Stimulated activated CD8-positive, alpha-beta memory T cell treated with anti-CD3 and anti-CD28 coated beads, Interleukin-4, amount 100 ng/mL, for 1 hour (primary cell): Measurements from ENCODE around the gene RTBDN.

ENCODE experiments used
- DNase-seq, 2 donors: peaks; one replicate each; pipeline ENCODE4 v3.0.0-alpha.2; 2020; ENCODE audit warnings: low read depth in 2 of 2, low spot score in 1 of 2

RTBDN gene

DNA sequence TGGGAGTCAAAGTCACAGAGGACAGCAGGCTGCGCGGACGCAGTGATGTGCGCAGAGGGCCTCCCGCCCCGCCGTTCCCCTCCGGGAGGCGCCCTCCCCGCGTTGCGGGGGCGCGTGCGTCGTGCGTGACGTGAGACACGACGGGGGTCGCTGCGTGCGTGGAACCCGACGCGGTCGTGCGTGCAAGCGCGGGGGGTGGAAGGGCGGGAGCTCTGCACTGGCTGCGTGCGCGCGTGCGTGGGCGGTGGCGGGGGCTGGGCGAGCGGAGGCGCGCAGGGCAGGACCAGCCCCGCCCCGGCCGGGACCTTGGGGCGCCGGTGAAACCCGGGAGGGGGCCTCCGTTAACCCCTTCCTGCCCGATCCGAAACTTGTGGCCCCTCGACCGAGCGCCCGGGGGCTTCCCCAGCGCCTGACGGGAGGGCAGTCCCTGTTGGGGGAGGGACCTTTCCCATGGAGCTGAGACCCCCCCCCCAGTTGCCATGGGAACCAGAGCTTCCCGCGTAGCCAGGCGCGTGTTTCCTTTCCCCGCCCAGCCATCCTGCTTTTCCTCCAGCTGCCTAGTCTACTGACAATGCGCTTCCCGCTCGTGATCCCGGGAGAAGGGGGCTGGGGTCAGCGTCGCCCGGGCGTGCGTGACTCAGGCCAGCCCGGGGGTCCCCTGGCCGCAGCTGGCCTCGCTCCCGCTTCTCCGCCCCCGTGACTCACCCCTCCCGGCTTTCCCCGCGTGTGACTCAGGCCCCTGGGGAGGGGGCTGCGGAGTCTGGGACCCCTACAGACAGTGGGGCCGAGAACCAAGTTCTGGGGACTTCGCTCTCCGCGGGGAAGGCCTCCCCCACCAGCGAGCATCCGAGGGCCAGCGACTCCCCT is 51.7 kb downstream of the RTBDN start:
- DNase-seq, result peak; percentile 71 to 80

DNA sequence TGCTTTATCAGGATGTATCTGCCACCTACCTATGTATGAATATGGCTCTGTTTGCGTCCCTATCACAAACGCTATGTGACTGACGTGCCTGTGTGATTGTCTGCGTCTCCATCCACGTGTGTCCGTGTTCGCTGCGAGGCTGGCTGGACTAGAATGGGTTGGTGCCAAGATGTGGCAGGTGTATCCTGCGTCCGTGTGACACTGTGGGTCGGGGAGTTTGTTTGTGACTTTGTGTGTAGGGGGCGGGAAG is 52.3 kb downstream of the RTBDN start:
- no peak for DNase-seq

DNA sequence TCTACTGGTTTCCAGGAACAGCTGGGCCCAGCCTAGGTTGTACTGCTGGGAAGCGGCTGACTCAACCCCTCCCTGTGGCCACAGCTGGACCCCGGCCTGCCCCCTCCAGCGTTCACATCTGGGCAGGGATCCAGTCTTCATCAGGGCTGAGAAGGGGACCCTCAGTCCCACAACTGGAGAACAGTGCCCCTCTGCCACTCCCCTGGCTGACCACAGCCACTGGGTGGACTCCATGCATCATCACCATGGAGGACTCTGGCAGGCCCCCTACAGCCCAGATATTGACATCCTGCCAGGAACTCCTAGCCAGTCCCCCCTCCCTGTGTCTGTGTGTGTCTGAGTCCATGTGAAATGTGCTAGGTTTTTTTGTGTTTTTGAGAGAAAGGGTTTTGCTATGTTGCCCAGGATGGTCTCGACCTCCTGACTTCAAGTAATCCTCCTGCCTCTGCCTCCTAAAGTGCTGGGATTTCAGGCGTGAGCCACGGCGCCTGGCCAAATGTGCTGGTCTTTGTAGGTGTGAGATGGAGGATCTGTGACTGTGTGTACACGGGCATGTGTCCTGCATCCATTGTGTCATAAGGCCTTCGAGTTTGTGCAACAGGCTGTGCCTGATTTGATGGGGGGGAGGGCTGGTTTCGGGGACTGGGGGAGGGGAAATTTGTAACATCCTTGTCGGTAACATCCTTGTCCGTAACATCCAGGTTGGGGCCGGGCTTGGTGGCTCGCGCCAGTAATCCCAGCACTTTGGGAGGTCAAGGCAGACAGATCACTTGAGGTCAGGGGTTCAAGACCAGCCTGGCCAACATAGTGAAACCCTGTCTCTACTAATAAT is 55.0 kb downstream of the RTBDN start:
- no peak for DNase-seq

DNA sequence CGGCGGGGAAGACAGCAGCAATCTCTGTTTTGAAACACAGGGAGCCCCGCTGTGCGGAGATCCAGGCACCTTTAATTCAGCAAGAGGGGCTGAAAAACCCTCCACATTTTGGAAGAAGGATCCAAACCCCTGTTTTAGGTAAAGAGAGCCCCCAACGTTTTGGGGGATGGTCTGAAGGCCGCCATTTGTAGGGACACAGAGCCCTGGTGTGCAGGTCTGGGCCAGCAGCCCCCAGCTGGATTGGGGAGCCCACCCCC is 55.5 kb downstream of the RTBDN start:
- DNase-seq, result no peak

DNA sequence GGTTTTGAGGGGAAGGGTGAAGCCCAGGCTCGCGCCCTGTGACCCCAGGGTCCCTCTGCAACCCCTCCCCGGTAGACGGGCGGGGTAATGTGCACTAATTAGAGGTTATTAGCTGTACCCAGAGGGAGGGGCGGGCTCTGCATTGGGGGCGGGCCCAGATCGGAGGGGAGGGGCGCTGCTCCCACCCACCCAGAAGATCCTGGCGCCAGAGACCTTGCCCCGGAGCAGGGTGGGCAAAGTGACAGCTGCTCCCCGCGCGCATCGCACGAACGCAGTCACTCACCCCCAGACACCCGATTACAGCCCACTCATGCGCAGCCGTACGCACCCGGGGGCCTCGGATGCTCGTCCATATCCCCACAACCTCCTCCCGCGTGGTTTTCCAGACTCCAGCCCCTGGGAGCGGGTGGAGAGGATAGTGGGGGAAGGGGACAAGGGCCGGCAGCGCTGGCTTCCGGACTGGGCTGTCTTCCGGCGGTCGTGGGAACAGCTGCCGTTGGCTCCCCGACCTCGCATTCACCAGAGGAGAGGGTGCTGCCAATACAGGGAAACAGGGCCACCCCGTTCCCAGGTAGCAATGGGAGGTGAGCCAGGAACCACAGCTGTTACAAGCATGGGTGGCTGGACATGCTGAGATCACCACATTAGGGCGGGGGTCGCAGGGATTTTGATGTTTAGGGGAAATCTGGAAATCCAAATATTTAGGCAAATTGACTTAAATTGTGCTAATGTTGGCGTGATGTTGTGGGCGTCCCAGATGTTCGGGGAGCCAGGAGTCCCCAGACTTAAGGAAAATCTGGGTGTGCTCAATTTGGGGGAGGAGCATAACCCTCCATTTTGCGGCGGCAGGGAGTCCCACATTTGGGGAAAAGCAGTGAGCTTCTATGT is 56.1 kb downstream of the RTBDN start:
- DNase-seq, result no peak

DNA sequence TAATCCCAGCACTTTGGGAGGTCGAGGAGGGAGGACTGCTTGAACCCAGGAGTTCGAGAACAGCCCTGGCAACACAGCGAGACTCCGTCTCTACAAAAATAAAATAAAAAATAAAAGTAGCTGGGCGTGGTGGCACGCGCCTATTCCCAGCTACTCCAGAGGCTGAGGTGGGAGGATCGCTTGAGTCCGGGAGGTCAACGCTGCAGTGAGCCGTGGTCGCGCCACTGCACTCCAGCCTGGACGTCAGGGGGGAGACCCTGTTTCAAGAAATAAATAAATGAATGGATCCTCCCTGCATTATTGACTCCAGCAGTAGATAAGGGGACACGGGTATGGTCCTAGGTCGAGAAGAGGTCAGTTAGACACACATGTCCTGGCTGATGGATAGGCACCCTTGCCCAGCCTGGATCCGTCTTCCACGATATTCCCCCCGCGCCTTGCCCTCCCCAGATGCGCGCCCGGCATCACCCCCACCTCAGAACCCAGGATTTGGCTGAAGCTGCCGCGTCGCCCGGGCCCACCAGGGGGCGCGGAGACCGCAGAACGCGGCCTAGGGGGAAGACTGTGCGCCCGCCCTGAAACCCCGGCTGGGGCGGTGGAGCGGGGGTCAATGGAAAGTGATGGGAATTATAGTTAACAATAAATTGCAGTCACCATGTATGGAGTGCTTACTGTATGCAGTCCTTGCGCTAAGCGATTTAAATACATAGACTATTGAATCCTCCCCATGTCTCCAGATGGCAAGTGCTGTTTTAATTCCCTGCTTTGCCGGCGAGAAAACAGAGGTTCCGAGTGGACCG is 57.0 kb downstream of the RTBDN start:
- DNase-seq, result peak; percentile 55 to 69
